ENCODE data around the gene GALNT2.

The GALNT2 gene

GRCh38 chr1:230210326-230210980, 143.4 kb downstream of the GALNT2 start:
- H3K9me2 ChIP-seq (replicated peaks; ENCODE audit: insufficient read depth, low read length), result no peaks in the 10 kb centered on the region
- no peaks in the 10 kb centered on the region for H3K9me3 ChIP-seq (replicated peaks; ENCODE audit: insufficient read depth, low read length)
- no peak for DNase-seq
- H4K20me1 ChIP-seq (ENCODE audit: insufficient read depth, low read length), result no peaks in the 10 kb centered on the region
- peaks cover 19% of the 10 kb centered on the region for H3F3A ChIP-seq (ENCODE audit: insufficient read depth, low read length)
- no peak overlapping the region for H2AFZ ChIP-seq (ENCODE audit: low read length)
- peaks cover 71% of the 10 kb centered on the region for H3K79me2 ChIP-seq (ENCODE audit: low read length)
- no peak overlapping the region for H3K27ac ChIP-seq (ENCODE audit: low read length)
- TF ChIP-seq EZH2phosphoT487 (IDR thresholded peaks at IDR 0.05; ENCODE audit: low read length) (no peak), EZH2 (optimal IDR thresholded peaks at IDR 0.05; ENCODE audit: low read depth, low read length) (no peak), CTCF (IDR thresholded peaks at IDR 0.05; ENCODE audit: low read length) (no peak)
- H3K9ac ChIP-seq (ENCODE audit: low read length), result no peak overlapping the region
- no peak overlapping the region for H3K4me2 ChIP-seq (ENCODE audit: low read depth, low read length)
- no peaks in the 10 kb centered on the region for H3K36me3 ChIP-seq (replicated peaks; ENCODE audit: insufficient read depth, low read length)
- H3K4me1 ChIP-seq (ENCODE audit: low read length), result peaks cover 25% of the 10 kb centered on the region
- H3K27me3 ChIP-seq (replicated peaks; ENCODE audit: insufficient read depth, low read length), result no peaks in the 10 kb centered on the region
- no peak overlapping the region for H3K4me3 ChIP-seq (ENCODE audit: low read length)

- H3K4me1 ChIP-seq (ENCODE audit: low read length), result peaks cover 30% of the 10 kb centered on the region
- no peak overlapping the region for H3K4me2 ChIP-seq (ENCODE audit: low read depth, low read length)
- no peak overlapping the region for H3K9ac ChIP-seq (ENCODE audit: low read length)
Measured at GRCh38 chr1:230210981-230211336, 143.9 kb downstream of the GALNT2 start.

GRCh38 chr1:230211436-230212145, 144.6 kb downstream of the GALNT2 start:
- Histone ChIP-seq H3K9me2 (replicated peaks; ENCODE audit: insufficient read depth, low read length) (no peaks in the 10 kb centered on the region), H3K4me1 (ENCODE audit: low read length) (peaks cover 36% of the 10 kb centered on the region), H3F3A (ENCODE audit: insufficient read depth, low read length) (peaks cover 19% of the 10 kb centered on the region), H3K79me2 (ENCODE audit: low read length) (peaks cover 72% of the 10 kb centered on the region), H3K4me2 (ENCODE audit: low read depth, low read length) (peak overlapping the region; percentile 78), H3K36me3 (replicated peaks; ENCODE audit: insufficient read depth, low read length) (no peaks in the 10 kb centered on the region), H3K27me3 (replicated peaks; ENCODE audit: insufficient read depth, low read length) (no peaks in the 10 kb centered on the region), H4K20me1 (ENCODE audit: insufficient read depth, low read length) (no peaks in the 10 kb centered on the region), H3K9ac (ENCODE audit: low read length) (peak overlapping the region; percentile 34; the same call in 1 of the 2 replicates), H3K9me3 (replicated peaks; ENCODE audit: insufficient read depth, low read length) (no peaks in the 10 kb centered on the region), H3K27ac (ENCODE audit: low read length) (peak overlapping the region; percentile 62), H3K4me3 (ENCODE audit: low read length) (peak overlapping the region; percentile 47; the same call in 1 of the 2 replicates), H2AFZ (ENCODE audit: low read length) (no peak overlapping the region; the same call in 1 of the 2 replicates)
- no peak for DNase-seq
- TF ChIP-seq EZH2 (optimal IDR thresholded peaks at IDR 0.05; ENCODE audit: low read depth, low read length) (no peak), EZH2phosphoT487 (IDR thresholded peaks at IDR 0.05; ENCODE audit: low read length) (no peak)

More at GRCh38 chr1:230210981-230211336, 143.9 kb downstream of the GALNT2 start:
- Histone ChIP-seq H3K27ac (ENCODE audit: low read length) (no peak overlapping the region), H3K79me2 (ENCODE audit: low read length) (peaks cover 72% of the 10 kb centered on the region), H3K9me2 (replicated peaks; ENCODE audit: insufficient read depth, low read length) (no peaks in the 10 kb centered on the region), H4K20me1 (ENCODE audit: insufficient read depth, low read length) (no peaks in the 10 kb centered on the region), H3K27me3 (replicated peaks; ENCODE audit: insufficient read depth, low read length) (no peaks in the 10 kb centered on the region), H3K4me3 (ENCODE audit: low read length) (no peak overlapping the region), H2AFZ (ENCODE audit: low read length) (no peak overlapping the region), H3F3A (ENCODE audit: insufficient read depth, low read length) (peaks cover 19% of the 10 kb centered on the region), H3K36me3 (replicated peaks; ENCODE audit: insufficient read depth, low read length) (no peaks in the 10 kb centered on the region), H3K9me3 (replicated peaks; ENCODE audit: insufficient read depth, low read length) (no peaks in the 10 kb centered on the region)
- DNase-seq, result no peak
- TF ChIP-seq EZH2 (optimal IDR thresholded peaks at IDR 0.05; ENCODE audit: low read depth, low read length), result no peak
- no peak for TF ChIP-seq EZH2phosphoT487 (IDR thresholded peaks at IDR 0.05; ENCODE audit: low read length)
- no peak for TF ChIP-seq CTCF (IDR thresholded peaks at IDR 0.05; ENCODE audit: low read length)

Measured in MM.1S (cell line).